ENCODE data around the gene DNAH10. TPM values are rescaled to one million over a fixed set of nuclear protein-coding genes. Genes with fewer than 3 reads are reported as not detected.

The DNAH10 gene
- total and polyA plus RNA-seq, 8 donors, result 0.02 to 0.59 (median 0.09) TPM; not detected in 1

DNA sequence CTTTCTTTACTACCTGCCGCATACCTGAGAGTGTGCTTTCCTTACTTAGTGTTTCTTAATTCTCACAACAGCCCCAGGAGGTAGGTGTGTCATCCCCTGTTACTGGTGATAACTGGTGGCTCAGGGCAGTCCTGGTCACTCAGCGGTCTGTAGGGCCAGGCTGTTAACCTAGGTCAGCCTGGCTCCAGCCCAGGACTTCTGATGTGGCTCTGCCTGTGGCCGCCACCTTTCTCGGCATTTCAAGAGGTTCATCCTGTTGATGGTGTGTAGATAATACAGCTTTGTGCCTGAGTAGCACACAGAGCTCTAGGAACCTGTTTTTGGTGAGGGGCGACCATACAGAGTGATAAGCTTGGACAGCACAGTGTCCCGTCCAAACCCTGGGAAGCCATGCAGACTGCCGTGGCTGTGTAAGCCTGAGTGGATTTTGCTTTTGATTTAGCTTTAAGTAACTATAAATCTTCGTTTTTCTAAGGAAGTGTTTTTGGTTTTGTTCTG is 11.9 kb upstream of the DNAH10 start:
- no peak for DNase-seq
- ATAC-seq, result no peak
- no peak for FAIRE-seq

DNA sequence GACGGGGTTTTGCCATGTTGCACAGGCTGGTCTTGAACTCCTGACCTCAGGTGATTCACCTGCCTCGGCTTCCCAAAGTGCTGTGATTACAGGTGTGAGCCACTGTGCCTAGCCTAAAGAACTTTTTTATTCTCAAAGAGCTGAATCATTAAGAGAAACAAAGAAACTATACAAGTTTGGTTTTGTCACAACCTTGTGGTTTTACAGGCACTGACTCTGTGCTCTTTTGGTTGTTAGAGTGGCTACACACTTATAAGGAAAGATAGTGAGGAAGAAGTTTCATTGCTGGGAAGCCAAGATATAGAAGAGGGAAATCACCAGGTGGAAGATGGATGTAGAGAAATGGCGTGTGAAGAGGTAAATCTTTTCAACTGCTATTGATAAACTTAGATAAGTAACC is 10.1 kb upstream of the DNAH10 start:
- no peak for FAIRE-seq
- WGBS, 2 donors, result 92 to 93% methylated on average over 3 of the region's 3 CpGs
- intact Hi-C loops (cut with DNase I), result no loop called here

More for the DNA sequence above, 11.9 kb upstream of the DNAH10 start:
- Histone ChIP-seq H3K4me3 (no peak overlapping the region), H3K27ac (no peak overlapping the region), H3K27me3 (no peaks in the 10 kb centered on the region), H3K36me3 (peaks cover 0 to 46% (median 8%) of the 10 kb centered on the region in 3 donors), H3K9me3 (no peaks in the 10 kb centered on the region), H3K4me1 (no peaks in the 10 kb centered on the region)
- intact Hi-C loops (cut with DNase I), result no loop called here
- WGBS, 2 donors, result 90 to 91% methylated on average over 8 of the region's 8 CpGs
- TF ChIP-seq, protein P1, sequence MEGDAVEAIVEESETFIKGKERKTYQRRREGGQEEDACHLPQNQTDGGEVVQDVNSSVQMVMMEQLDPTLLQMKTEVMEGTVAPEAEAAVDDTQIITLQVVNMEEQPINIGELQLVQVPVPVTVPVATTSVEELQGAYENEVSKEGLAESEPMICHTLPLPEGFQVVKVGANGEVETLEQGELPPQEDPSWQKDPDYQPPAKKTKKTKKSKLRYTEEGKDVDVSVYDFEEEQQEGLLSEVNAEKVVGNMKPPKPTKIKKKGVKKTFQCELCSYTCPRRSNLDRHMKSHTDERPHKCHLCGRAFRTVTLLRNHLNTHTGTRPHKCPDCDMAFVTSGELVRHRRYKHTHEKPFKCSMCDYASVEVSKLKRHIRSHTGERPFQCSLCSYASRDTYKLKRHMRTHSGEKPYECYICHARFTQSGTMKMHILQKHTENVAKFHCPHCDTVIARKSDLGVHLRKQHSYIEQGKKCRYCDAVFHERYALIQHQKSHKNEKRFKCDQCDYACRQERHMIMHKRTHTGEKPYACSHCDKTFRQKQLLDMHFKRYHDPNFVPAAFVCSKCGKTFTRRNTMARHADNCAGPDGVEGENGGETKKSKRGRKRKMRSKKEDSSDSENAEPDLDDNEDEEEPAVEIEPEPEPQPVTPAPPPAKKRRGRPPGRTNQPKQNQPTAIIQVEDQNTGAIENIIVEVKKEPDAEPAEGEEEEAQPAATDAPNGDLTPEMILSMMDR (IDR thresholded peaks at IDR 0.05), result no peak

DNA sequence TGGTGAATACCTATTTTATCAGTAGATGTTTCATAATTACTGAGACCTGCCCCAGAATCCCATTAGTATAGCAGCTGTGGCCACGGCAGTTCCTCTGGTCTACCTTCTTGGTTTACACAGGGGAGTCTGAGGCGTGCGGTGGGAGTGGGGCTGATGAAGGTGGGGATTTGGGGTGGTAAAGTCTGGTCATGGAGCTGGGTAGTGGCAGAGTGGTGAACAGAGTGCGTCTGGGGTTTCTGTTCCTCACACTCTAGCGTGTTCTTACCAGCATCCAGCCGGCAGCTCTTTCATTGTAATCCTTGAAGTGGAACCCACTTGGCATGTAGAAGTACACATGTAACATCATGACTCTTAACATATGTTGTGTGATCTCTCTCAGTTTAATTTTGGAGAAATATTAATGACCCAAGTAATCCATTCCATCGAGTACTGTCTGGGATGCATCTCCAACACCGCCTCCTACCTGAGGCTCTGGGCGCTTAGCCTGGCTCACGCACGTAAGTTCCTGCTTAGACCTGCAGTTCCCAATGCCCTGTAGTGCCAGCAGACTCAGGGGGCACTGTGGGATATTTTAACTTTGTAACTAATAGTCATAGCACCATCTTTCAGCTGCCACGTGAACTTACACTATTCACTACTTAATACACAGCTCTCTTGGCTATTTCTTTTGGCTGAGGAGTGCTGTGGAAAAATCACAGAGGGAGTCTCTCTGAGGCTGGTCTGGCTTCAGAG is 7.9 kb upstream of the DNAH10 start:
- ATAC-seq, result no peak
- WGBS, 2 donors, result 95 to 96% methylated on average over 12 of the region's 12 CpGs
- peaks cover 0 to 35% (median 6%) of the 10 kb centered on the region in 3 donors for H3K36me3 ChIP-seq

More for the DNA sequence above, 10.1 kb upstream of the DNAH10 start:
- Histone ChIP-seq H3K9me3 (no peaks in the 10 kb centered on the region), H3K4me1 (no peaks in the 10 kb centered on the region), H3K27ac (no peak overlapping the region), H3K4me3 (no peak overlapping the region), H3K36me3 (peaks cover 0 to 46% (median 8%) of the 10 kb centered on the region in 3 donors), H3K27me3 (no peaks in the 10 kb centered on the region)
- TF ChIP-seq, protein P1 (IDR thresholded peaks at IDR 0.05), result no peak
- DNase-seq (no peak), ATAC-seq (no peak)

DNA sequence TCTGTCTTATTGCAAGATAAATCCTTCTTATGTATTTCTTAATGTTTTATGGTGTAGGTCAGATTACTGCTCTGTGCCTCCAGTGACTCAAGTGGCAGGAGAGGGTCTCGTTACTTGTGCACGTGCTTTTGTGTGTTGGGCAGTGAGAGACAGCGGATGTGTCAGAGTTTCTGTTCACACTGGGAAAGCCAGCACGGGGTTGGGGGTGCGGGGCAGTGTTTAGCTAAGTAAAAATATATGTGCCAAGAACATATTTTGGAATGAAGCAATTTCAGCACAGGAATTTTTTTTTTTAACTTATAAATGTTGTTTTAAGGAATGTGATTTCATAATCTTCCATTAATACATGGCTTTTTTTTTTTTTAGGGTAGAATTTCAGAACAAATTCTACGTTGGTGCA is 4.5 kb upstream of the DNAH10 start:
- intact Hi-C loops (cut with DNase I), result no loop called here
- TF ChIP-seq, protein P1 (IDR thresholded peaks at IDR 0.05), result no peak
- ATAC-seq (peak in 1 of 4 donors; percentile 41), DNase-seq (no peak), FAIRE-seq (no peak)
- 87 to 90% methylated on average over 6 of the region's 6 CpGs for WGBS, 2 donors
- Histone ChIP-seq H3K4me1 (no peaks in the 10 kb centered on the region), H3K36me3 (peaks cover 0 to 18% (median 6%) of the 10 kb centered on the region in 3 donors), H3K9me3 (no peaks in the 10 kb centered on the region), H3K27me3 (no peaks in the 10 kb centered on the region), H3K4me3 (no peak overlapping the region), H3K27ac (no peak overlapping the region)

More for the DNA sequence above, 7.9 kb upstream of the DNAH10 start:
- Histone ChIP-seq H3K27ac (no peak overlapping the region), H3K27me3 (no peaks in the 10 kb centered on the region), H3K4me1 (no peaks in the 10 kb centered on the region), H3K4me3 (no peak overlapping the region), H3K9me3 (no peaks in the 10 kb centered on the region)
- intact Hi-C loops (cut with DNase I), result no loop called here
- TF ChIP-seq, protein P1 (IDR thresholded peaks at IDR 0.05), result no peak
- DNase-seq, result no peak
- FAIRE-seq, result no peak
